ENCODE measurements around the gene SP2. TPM values are rescaled to one million over a fixed set of nuclear protein-coding genes. Genes with fewer than 3 reads are reported as not detected.

The SP2 gene
- total and polyA plus RNA-seq, 2 donors (not counting 1 experiment from before 2014, with no cell fraction given) = 1.5 to 2.6 TPM

GRCh38 chr17:47899643-47900042, 3.6 kb downstream of the SP2 start:
- Histone ChIP-seq H3K4me3 (replicated peaks in 1 of 4; ENCODE audit: control extremely low read depth in 1 of 4, insufficient read depth in 1 of 4, low read depth in 3 of 4, low read length in 4 of 4) (no peak overlapping the region), H4K20me1 (ENCODE audit: control insufficient read depth, extremely low read depth, insufficient read depth, low read length) (no peaks in the 10 kb centered on the region), H3K4me1 (ENCODE audit: control insufficient read depth, extremely low read depth, insufficient read depth, low read length) (peaks cover 2% of the 10 kb centered on the region), H3K79me2 (ENCODE audit: control insufficient read depth, insufficient read depth, low read length) (peaks cover 3% of the 10 kb centered on the region), H3K36me3 (ENCODE audit: control insufficient read depth, insufficient read depth, low read length) (peaks cover 1% of the 10 kb centered on the region), H3K27me3 (ENCODE audit: control insufficient read depth, insufficient read depth, low read length) (no peaks in the 10 kb centered on the region), H3K4me2 (ENCODE audit: extremely low read depth, insufficient read depth, low read length) (no peak overlapping the region), H3K9me3 (ENCODE audit: control insufficient read depth, insufficient read depth, low read depth, low read length) (no peaks in the 10 kb centered on the region), H3K9ac (ENCODE audit: insufficient read depth, low read length) (no peak overlapping the region), H3K27ac (ENCODE audit: insufficient read depth, low read length) (no peak overlapping the region), H2AFZ (ENCODE audit: low read length) (no peak overlapping the region)
- no peak for DNase-seq (ENCODE audit: low read depth in 2 of 2)
- no peak for TF ChIP-seq CTCF (conservative IDR thresholded peaks at IDR 0.05 in 1 of 2, IDR thresholded peaks at IDR 0.05 in 1 of 2; ENCODE audit: low read depth in 1 of 2, low read length in 2 of 2)
- no peak for TF ChIP-seq EZH2 (IDR thresholded peaks at IDR 0.05; ENCODE audit: low read length, missing control alignments)

- TF ChIP-seq CTCF (conservative IDR thresholded peaks at IDR 0.05 in 1 of 2, IDR thresholded peaks at IDR 0.05 in 1 of 2; ENCODE audit: low read depth in 1 of 2, low read length in 2 of 2) (no peak), EZH2 (IDR thresholded peaks at IDR 0.05; ENCODE audit: low read length, missing control alignments) (no peak)
- H3K4me2 ChIP-seq (ENCODE audit: extremely low read depth, insufficient read depth, low read length) = no peak overlapping the region
- H4K20me1 ChIP-seq (ENCODE audit: control insufficient read depth, extremely low read depth, insufficient read depth, low read length) = no peaks in the 10 kb centered on the region
- no peak for DNase-seq (ENCODE audit: low read depth in 2 of 2)
- H3K27ac ChIP-seq (ENCODE audit: insufficient read depth, low read length) = no peak overlapping the region
- H3K9ac ChIP-seq (ENCODE audit: insufficient read depth, low read length) = no peak overlapping the region
- peaks cover 6% of the 10 kb centered on the region for H3K4me1 ChIP-seq (ENCODE audit: control insufficient read depth, extremely low read depth, insufficient read depth, low read length)
- H3K4me3 ChIP-seq (replicated peaks in 1 of 4; ENCODE audit: control extremely low read depth in 1 of 4, insufficient read depth in 1 of 4, low read depth in 3 of 4, low read length in 4 of 4) = no peak overlapping the region
- H3K36me3 ChIP-seq (ENCODE audit: control insufficient read depth, insufficient read depth, low read length) = peaks cover 1% of the 10 kb centered on the region
- no peak overlapping the region for H2AFZ ChIP-seq (ENCODE audit: low read length)
- peaks cover 3% of the 10 kb centered on the region for H3K79me2 ChIP-seq (ENCODE audit: control insufficient read depth, insufficient read depth, low read length)
- no peaks in the 10 kb centered on the region for H3K27me3 ChIP-seq (ENCODE audit: control insufficient read depth, insufficient read depth, low read length)
- H3K9me3 ChIP-seq (ENCODE audit: control insufficient read depth, insufficient read depth, low read depth, low read length) = no peaks in the 10 kb centered on the region
These were observed 5.4 kb downstream of the SP2 start for GRCh38 chr17:47901423-47901822.

- Histone ChIP-seq H3K79me2 (ENCODE audit: control insufficient read depth, insufficient read depth, low read length) (peaks cover 2% of the 10 kb centered on the region), H2AFZ (ENCODE audit: low read length) (no peak overlapping the region), H3K4me1 (ENCODE audit: control insufficient read depth, extremely low read depth, insufficient read depth, low read length) (peaks cover 6% of the 10 kb centered on the region), H3K4me2 (ENCODE audit: extremely low read depth, insufficient read depth, low read length) (no peak overlapping the region), H3K9ac (ENCODE audit: insufficient read depth, low read length) (no peak overlapping the region), H4K20me1 (ENCODE audit: control insufficient read depth, extremely low read depth, insufficient read depth, low read length) (no peaks in the 10 kb centered on the region), H3K27ac (ENCODE audit: insufficient read depth, low read length) (no peak overlapping the region), H3K9me3 (ENCODE audit: control insufficient read depth, insufficient read depth, low read depth, low read length) (no peaks in the 10 kb centered on the region), H3K4me3 (replicated peaks in 1 of 4; ENCODE audit: control extremely low read depth in 1 of 4, insufficient read depth in 1 of 4, low read depth in 3 of 4, low read length in 4 of 4) (no peak overlapping the region), H3K36me3 (ENCODE audit: control insufficient read depth, insufficient read depth, low read length) (peaks cover 1% of the 10 kb centered on the region), H3K27me3 (ENCODE audit: control insufficient read depth, insufficient read depth, low read length) (no peaks in the 10 kb centered on the region)
- TF ChIP-seq EZH2 (IDR thresholded peaks at IDR 0.05; ENCODE audit: low read length, missing control alignments) = no peak
- no peak for TF ChIP-seq CTCF (conservative IDR thresholded peaks at IDR 0.05 in 1 of 2, IDR thresholded peaks at IDR 0.05 in 1 of 2; ENCODE audit: low read depth in 1 of 2, low read length in 2 of 2)
- DNase-seq (ENCODE audit: low read depth in 2 of 2) = no peak
These were observed 6.2 kb downstream of the SP2 start for GRCh38 chr17:47902039-47902744.
